Activated CD8-positive, alpha-beta memory T cell treated with anti-CD3 and anti-CD28 coated beads, Interleukin-2, amount 50 U/mL, for 1 hour (primary cell): ENCODE measurements around the gene NEDD4L.

ENCODE experiments used
- DNase-seq: peaks from one replicate; pipeline ENCODE4 v3.0.0-alpha.2; 2020; ENCODE audit errors: extremely low read depth

The NEDD4L gene

DNA sequence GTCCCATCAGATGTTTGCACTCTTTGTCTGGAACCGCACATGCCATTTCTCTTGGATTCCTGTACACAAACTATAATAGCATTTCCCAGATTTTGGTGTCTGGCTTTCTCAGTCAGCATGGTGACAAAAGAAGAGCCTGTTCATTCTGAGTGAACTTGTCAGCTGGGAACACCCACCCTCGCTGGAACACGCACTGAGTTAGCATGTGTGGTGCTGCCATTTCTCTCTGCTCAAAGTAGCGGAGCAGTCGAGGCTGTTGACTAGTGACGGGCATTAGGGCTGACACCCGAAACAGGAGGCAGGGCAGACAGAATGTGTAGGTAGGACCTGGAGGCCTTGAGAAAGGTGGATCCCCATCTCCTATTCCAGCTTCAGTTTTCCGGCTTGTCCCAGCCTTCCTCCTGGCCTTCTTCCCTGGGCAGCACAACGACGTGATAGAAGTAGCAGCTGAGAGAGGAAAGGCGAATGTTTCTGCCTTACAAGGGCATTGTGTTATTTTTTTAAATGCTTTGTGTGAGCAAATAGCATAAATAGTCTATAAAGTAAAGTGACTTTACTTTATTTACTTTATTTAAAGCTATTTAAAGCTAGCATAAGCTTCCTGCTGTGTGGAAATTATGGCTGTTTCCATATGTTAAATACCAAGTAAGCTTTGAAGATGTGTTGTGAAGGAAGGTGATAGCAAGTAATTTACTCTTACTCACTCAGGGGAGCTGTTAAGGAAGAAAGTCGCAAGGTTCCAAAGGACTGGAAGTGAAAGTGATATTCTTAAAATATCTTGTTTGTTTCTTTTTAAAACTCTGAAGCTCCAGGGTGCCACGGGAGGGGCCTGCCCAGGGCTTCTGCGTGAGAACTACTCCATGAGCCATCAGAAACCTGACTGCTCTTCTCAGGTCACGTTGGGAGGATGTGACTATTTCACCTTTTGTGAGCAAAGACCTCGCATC, 272.6 kb downstream of the NEDD4L start:
- no peak for DNase-seq

DNA sequence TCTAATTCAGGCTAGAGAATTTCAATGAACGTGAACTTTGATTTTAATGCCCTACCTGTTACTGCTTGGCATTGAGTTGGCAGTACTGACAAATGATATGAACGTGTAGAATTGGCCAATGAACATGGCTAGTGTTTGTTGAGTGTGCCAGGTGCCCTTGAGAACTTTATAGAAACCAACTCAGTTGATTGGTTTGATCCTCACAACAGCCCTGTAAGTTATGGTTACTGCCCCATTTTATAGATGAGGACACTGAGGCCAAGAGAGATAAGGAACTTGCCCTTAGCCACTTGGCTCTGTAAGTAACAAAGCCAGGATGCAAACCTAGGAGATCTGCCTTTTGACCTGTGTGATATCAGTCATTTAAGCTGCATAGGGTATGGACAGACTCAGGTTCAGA, 275.7 kb downstream of the NEDD4L start:
- DNase-seq: no peak

DNA sequence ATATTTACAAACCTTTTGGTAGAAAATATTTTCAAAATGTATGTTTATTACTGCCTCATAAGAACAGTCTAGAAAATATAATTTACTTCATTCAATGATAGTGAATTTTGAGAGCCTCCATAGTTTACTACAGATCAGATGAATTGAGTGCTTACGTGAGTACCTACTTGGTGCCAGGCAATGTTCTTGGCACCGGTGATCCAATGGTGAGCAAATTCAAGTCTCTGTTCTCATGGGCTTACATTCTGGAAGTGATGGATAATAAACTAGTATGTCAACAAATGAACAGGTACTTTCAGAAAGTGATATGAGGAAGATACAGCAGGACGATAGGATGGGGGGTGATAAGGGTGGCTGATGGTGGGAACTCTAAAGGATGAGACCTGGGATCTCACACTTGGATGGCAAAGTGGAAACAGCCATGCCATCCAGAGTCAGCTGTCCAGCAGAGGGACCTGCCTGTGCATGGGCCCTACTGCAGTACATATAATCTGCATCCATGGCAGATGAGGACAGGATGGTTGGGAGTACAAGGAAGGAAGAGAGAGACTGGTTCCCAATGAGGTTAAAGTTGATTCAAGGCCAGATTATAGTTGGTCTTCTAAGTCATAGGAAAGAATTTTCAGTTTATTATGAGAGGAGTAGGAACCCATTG, 277.0 kb downstream of the NEDD4L start:
- DNase-seq: no peak

DNA sequence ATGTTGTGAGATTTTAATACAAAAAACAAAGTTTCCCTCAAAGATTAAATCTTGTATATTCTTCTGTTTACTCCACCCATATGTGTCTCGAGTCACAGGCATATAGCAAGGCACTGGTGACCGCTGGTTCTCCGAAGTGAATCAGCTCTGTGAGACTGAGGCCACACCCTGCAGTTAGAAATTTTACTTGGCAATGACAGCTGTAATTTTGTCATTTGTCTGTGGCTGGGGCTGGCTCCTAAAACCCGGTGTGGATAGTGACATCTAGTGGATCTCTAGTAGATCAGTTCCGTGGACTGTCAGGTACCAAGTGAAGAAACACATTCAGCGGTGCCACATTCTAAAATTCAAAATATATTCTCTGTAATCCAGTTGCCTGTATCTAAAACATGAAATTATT, 278.0 kb downstream of the NEDD4L start:
- DNase-seq: peak; percentile 24

DNA sequence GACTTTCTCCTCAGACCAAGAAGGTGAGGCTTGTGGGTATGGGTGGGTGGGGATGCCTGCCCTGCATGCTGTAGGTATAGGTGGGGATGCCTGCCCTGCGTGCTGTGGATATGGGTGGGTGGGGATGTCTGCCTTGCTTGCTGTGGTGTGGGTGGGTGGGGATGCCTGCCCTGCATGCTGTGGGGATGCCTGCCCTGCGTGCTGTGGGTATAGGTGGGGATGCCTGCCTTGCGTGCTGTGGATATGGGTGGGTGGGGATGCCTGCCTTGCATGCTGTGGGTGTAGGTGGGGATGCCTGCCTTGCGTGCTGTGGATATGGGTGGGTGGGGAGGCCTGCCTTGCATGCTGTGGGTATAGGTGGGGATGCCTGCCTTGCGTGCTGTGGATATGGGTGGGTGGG, 278.4 kb downstream of the NEDD4L start:
- DNase-seq: no peak

DNA sequence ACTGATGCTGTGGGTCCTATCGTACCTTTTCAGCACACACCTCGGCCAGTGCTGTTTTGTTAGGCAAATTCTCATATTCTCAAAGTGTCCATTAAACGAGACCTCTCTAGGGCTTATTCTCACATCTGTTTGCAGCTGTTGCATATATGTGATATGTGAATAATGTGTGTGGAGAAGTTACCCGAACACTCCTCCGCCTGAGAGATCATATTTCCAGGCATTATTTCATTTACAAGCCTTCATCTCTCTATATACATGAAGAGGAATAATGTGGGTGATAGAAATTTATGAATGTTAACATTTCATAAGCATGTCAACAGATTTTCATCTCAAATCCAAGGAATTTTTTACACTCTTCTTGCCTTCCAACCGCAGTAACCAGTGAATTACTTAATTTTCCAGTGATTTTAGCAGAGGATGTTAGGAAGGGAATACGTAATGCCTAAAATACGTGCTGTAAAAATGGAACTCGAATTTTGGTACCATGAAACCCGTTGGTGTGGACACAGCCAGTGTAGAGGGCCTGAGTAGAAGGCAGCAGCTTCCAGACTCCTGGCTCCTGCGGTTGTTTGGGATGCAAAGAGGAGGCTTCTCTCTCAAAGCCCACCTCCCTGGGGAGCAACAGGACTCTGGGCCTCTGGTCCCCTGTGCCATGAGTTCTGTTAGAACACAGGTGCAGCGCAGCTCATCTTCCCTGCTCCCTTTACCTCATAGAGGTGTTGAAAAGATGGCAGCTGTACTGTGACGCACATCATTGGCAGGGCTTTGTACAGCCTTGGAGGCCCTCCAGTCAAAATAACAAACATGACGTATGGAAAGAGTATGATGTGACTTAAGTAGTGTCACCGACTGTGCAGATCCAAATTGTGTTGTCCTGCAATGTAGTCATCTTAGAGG, 280.1 kb downstream of the NEDD4L start:
- no peak for DNase-seq

DNA sequence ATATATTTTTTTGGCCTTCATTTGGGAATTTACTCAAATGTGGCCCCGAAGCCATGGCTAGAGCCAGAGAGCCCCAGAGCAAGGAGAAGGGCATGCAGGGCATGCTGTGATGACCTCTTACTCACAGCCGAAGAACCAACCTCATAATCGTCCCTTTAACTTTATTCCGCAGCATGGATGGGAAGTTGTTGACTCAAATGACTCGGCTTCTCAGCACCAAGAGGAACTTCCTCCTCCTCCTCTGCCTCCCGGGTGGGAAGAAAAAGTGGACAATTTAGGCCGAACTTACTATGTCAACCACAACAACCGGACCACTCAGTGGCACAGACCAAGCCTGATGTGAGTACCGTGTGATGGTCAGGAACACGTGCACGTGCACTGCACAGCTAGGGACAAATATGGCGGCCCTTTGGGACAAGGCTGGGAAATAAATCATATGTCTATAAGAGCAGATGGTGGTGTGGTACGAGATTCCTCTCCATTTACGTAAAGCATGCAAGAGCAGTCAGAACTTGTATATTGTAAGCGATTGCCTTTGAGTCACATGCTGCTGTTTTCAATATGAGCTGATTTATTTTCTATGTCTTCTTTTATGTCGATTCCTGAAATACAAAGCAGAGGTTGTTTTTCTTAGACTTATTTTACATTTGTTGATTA, 280.9 kb downstream of the NEDD4L start:
- no peak for DNase-seq

DNA sequence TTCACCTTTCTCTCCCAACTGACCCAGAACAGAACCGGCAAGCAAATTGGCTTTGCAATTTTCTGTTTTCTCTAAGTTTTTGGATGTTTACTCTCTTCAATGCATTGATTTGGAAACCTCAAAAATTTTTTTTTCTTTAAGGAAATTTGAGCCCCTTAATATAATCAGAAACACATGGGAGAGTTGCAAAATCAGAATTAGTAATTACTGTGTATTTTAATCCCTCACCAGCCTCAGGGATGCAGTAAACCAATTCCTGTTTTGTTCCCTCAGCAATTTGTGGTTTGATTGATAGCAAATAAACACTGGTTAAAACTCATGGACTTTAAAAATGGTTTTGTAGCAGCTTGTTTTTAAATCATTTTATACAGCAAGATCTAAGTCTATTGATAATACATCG, 281.5 kb downstream of the NEDD4L start:
- DNase-seq: no peak

DNA sequence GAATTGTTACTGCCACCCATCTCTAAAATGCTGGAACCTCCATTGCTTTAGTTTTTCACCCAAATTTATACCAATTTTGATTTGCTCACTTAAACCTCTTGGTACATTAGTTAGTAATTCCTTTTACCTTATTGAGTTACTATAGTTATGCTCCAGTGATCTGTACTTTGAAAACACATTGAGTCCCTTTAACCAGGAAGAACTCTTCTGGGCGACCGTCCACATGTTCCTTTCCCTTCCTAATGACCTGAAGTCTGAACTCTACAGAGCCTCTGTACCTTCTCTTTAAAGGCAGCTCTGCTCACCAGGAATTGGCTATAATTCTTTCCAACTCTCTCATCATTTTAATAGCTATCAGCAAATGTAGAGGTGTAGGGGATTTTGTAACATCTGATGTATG, 290.0 kb downstream of the NEDD4L start:
- no peak for DNase-seq

DNA sequence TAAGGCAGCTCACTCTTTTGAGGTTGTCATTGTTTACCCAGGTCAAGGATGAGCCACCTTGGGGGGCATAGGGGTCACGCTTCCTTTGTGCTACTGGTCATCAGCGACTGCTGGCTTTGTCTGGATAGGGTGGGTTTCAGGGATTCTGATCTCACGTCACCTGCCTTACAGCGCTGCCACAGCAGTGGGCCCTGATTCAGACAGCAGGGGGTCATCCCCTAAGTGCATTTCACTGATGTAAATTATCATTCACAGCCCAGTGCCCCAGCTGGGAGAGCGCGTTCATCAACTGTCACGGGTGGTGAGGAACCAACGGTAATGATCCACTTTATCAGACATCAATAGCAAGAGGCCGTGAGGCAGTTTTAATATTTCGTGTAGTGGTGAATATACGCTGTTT, 291.2 kb downstream of the NEDD4L start:
- DNase-seq: no peak

DNA sequence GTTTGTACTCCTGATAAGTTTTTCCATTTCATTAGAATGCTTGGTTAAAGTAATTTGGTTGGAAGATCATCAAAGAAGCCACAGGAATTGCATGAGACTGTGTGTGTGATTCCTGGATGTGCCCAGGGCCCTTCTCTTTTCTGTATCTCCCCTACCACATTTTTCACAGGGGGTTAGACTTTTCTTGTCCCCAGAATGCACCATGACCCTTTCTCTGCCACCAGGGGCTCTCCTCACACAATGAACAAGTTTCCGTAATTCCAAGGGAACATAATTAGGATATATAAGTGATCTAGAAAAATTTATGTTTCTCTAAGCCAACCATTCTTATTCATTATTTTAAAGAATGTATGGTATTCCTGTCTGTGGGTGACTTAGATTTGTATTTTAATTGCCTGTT, 291.8 kb downstream of the NEDD4L start:
- no peak for DNase-seq

DNA sequence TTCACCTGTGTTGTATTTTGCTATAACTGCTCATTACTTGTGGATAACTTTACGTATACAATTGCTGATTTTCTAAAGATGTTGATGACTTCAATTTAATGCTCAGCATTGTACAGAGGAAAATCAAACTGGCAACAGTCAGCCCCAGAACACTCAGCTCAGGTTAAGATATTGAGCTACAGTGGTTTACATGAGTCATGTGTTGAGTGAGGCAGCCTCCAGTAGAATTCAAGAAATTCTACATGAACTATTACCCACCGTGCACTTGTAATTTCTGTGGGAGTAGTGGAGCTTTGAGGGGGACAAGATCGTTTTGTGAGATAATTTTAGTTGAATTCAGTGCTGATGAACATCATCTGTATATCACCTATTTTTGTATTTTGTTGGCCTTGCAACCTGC, 292.6 kb downstream of the NEDD4L start:
- DNase-seq: no peak

DNA sequence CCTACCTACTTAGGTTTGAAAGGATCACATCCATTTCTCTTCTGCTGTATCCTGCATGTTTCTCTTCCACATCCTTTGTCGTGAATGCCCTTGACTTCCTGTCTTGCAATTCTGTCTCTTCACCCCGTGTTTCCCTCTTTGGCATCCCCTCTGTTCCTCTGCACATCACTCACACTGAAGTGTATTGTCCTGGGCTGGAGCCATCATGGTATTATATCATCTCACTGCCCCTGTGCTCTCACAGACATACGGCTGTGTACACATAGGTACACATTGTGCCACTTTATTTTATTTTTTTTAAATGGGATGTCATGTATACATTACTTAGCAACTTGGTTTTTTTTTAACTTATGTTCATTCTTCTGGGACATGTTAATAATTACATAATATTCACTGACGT, 293.3 kb downstream of the NEDD4L start:
- no peak for DNase-seq

DNA sequence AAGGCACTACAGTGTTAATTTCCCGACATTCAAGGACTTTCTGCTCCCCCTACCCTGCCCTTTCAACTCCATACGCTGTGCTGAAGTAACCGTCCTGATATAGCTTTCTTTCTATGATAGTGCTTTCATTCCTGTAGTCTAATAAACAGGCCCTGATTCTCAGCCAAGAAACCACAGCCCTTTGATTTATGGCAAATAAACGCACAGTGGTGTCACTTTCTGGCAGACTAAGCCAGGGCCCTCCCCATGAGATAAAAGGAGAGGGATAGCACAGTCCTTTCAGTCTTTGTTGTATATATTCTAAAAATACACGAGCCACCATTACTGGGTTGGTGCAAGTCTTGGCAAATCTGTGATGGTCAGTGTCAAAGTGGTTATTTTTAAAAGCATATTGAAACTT, 293.7 kb downstream of the NEDD4L start:
- no peak for DNase-seq

DNA sequence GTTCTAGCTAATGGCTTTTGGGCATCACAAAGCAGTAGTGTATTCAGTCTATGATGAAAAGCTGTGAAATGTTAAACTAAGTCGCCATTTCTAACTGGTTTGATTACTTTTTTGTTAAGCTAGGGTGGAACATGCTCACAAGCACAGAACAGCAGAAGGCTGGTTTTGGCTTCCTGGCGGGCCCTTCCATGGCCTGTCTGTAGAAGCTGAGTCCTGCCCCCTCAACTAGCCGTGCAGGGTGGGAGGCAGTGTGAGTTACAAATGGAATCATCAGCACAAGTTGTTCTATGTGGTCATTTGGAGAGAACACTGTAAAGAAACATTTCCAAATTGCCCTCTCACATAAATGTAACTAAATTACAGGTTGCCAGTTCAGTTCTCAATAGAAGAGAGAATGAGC, 294.1 kb downstream of the NEDD4L start:
- no peak for DNase-seq

DNA sequence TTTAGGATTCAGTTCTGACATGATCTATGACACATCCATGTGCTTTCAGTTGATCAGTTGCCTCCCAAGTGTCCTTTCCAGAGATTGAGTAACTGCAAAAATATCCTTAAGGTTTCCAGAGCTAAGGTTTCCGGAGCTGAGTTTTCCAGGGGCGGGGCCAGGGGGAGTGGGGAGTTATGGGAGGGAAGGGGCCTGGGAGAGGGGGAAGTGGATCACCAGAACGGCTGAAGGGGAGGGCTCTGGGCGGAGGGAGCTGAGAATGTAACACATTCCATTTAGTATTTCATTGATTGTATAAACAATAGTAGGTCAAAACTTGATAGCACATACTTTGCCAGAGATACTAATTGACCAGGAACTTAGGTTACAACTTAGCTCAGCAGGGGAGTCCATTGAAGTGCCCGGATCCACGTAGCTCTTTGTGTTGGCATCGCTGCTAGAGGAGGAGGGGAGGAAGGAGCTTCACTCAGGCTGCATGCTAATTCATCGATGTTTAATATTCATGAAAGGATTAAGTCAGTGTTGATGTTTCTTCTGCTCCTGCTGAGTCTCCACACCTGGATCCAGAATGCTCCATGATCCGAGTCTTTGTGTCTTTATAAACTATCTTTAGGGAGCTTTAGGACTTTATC, 295.1 kb downstream of the NEDD4L start:
- DNase-seq: no peak

DNA sequence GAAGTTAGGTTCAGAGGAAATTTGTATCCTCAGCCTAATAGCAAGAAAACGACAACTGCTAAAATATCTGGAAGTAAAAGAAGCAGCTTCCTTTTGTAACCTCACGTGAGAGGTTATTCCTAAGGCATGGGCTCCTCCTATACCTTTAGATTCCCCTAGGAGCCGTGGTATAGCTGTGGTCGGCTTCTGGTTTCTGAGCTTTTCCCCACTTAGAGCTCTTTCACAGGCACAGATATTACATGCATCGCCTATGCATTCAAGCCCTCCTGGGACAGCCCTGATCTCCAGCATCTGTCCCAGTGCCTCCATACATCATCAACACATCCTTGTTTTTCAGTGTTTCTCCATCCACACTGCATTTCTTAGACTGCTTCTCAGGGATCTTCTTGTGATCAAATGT, 295.9 kb downstream of the NEDD4L start:
- DNase-seq: no peak

DNA sequence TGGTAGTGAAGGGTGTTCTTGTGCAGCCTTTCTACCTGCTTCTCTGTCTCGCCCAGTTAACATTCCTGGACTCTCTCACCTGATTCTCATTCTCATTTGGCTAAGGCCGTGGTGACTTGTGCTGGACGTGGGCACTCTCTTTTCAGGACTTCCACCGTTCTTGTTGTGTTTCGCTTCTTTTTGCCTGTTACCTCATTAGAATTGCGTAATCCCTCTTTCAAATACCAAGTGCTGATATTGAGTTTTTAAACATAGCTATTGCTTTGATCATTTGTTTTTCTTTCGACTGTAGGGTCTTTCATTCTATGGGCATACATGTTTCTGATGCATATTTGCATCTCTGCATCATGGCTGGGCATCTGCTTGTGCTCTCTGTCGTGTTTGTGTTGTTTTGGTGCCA, 297.9 kb downstream of the NEDD4L start:
- DNase-seq: no peak

DNA sequence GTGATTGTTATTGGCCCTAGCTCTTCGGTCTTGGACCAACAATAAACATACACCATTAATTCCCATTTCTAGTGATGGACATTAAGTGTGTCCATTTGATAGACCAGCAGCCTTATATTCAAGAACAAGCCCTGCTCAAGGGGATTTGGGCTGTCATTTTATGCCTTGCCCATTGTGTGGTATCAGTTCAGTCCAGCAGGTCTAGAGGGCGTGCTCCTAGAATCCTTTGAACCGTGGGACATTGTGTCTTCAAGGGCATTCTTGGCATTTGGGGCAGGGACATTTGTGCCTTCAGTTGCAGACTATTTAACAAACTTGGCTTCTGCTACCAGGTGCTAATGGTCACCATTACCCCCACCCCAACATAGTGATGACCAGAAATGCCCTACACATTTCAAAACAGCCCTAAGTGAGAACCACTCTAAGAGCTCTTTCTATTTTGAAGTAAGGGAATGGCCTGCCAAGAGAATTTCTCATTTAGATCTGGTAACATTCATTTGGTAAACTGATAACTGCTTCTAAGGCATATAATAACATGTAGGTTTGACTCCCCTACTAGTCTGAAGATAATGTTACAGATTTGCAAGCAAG, 300.1 kb downstream of the NEDD4L start:
- DNase-seq: no peak

DNA sequence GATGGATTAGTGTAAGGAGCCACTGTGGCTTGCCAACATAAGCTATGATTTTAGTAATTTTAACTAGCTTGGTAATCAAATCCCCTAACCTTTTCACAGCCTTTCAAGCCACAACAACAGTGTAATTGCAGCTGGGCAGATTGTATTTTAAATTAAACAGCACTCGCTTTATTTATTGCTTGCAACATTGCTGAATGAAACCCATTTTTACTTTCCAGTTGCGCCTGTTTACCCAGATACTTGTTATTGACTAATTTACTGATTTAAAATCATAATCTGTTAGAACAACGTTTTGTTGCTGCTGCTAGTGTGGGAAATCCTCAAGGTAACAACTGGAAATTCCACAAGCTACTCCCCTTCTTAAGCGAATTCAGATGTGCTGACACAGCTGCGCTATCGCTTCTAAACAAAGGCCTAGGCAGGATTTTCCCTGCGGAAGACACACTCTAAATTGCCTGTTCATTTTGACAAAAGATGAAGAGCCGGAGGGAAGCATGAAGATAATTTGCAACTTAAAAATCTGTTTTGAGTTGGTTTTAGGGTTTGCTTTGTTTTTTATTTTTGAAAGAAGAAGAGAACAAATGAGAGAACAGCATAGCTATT, 300.9 kb downstream of the NEDD4L start:
- no peak for DNase-seq

DNA sequence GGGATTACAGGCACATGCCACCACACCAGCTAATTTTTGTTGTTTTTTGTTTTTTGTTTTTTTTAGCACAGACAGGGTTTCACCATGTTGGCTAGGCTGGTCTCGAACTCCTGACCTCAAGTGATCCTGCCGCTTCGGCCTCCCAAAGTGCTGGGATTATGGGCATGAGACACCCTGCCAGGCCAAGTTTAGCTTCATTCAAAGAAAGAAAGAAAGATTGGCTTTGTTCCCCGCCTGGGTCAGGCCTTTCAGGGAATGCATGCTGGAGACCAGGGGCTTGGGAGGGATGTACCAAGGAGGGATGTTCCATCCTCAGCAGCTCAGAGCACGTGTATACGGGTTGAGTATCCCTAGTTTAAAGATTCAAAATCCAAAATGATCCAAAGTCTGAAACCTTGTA, 301.8 kb downstream of the NEDD4L start:
- DNase-seq: no peak
